ENCODE data around the gene KIAA1217. TPM values are rescaled to one million over a fixed set of nuclear protein-coding genes. Genes with fewer than 3 reads are reported as not detected.

Gene KIAA1217
- total RNA-seq, 4 donors from 2014 or later = 34.8 to 66.8 (median 52.9) TPM

DNA sequence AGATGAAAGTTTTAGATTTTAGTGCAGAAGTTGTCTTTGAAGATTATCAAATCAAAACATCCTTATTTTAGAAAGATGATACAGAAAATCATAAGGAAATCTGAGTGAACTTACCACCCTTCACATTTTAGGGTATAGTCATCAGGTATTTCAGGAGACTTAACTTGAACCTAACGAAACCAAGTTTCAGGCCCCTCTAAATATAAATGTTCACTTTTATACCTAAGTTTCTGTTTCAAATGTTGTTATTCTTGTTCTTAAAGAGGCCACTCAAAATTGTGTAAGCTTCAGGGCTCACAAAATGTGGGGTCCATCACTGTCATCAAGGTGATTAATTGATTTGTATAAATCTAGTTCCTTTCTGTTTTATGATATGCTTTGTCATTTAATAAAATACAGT lies 216.2 kb downstream of the KIAA1217 start:
- DNase-seq (ENCODE audit: low spot score in 2 of 2) = no peak

DNA sequence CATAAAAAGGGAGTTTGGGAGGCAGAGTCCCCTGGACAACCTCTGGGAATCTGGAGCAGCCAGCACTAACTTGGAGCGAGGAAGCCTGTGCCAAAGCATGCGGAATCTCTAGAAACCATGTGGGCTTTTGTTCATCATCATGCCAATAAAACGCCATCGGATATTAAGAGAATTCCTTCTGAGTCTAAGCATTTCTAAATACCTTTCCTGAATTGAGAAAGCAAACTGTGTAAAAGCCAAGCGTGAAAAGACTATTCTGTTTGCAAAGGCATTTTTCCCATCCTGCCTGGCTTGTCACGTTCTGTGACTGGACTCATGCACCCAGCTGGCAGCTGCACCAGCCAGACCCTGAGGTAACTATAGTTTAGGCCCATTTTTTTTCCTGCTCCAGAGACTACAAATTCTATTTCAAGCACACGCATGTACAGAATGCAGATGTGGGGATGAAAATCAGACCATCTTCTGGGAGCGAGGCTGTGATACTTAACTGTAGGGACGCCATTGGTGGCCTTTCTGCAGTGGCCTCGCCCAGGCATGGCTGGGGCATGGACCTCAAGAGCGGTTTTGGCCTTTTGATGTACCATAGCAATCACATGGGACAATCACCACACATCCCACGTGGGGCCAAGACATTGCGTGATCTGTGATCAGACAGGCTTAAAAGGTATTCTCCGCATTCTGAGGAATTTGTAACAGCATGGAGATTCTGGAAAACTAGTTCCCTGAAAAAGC lies 218.9 kb downstream of the KIAA1217 start:
- DNase-seq (ENCODE audit: low spot score in 2 of 2) = no peak
- 79 to 80% methylated on average over 14 of the region's 14 CpGs for WGBS, 2 donors

More for the DNA sequence above, 216.2 kb downstream of the KIAA1217 start:
- intact Hi-C loops (cut with DNase I; ENCODE audit: low total_unique reads) = no loop called here
- no peak for TF ChIP-seq POLR2A (IDR thresholded peaks at IDR 0.05)
- TF ChIP-seq, protein P1, sequence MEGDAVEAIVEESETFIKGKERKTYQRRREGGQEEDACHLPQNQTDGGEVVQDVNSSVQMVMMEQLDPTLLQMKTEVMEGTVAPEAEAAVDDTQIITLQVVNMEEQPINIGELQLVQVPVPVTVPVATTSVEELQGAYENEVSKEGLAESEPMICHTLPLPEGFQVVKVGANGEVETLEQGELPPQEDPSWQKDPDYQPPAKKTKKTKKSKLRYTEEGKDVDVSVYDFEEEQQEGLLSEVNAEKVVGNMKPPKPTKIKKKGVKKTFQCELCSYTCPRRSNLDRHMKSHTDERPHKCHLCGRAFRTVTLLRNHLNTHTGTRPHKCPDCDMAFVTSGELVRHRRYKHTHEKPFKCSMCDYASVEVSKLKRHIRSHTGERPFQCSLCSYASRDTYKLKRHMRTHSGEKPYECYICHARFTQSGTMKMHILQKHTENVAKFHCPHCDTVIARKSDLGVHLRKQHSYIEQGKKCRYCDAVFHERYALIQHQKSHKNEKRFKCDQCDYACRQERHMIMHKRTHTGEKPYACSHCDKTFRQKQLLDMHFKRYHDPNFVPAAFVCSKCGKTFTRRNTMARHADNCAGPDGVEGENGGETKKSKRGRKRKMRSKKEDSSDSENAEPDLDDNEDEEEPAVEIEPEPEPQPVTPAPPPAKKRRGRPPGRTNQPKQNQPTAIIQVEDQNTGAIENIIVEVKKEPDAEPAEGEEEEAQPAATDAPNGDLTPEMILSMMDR (IDR thresholded peaks at IDR 0.05) = no peak
- no peak overlapping the region for H3K4me3 ChIP-seq (ENCODE audit: low read depth, poor library complexity, severe bottlenecking)
- WGBS, 2 donors = 94 to 97% methylated on average over 1 of the region's 1 CpG

DNA sequence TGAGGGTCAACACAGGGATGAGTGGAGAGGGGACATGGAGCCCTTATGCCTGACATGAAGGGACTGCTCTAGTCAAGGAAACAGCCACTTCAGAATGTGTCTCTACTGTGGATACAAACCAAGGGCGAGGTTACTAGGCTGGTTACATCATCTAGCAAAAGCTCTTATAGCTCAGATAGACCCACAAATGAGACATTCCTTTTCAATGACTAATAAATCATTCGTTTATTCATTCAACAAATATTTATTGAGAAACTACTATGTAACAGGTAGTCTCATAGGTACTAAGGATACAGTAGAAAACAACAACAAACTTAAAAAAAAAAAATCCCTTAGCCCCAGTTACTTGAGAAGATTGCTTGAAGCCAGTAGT lies 219.5 kb downstream of the KIAA1217 start:
- intact Hi-C loops (cut with DNase I; ENCODE audit: low total_unique reads) = no loop called here
- 43 to 48% methylated on average over 2 of the region's 2 CpGs for WGBS, 2 donors
- no peak overlapping the region for H3K4me3 ChIP-seq (ENCODE audit: low read depth, poor library complexity, severe bottlenecking)
- TF ChIP-seq POLR2A (IDR thresholded peaks at IDR 0.05) = no peak
- TF ChIP-seq, protein P1 (IDR thresholded peaks at IDR 0.05) = no peak
- DNase-seq (ENCODE audit: low spot score in 2 of 2) = no peak

More for the DNA sequence above, 218.9 kb downstream of the KIAA1217 start:
- intact Hi-C loops (cut with DNase I; ENCODE audit: low total_unique reads) = no loop called here
- TF ChIP-seq, protein P1 (IDR thresholded peaks at IDR 0.05) = no peak
- TF ChIP-seq POLR2A (IDR thresholded peaks at IDR 0.05) = no peak
- no peak overlapping the region for H3K4me3 ChIP-seq (ENCODE audit: low read depth, poor library complexity, severe bottlenecking)

DNA sequence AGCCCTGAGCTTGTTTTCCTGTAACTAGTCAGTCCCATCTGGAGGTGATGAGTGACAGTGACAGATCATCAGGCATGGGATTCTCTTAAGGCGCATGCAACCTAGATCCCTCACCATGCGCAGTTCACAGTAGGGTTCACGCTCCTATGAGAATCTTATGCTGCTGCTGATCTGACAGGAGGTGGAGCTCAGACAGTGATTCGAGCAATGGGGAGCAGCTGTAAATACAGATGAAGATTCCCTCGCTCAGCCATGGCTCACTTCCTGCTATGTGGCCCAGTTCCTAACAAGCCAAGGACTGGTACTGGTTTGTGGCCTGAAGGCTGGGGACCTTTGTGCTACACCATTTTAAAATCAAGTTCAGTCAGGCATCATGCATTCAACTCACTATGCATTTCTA lies 221.7 kb downstream of the KIAA1217 start:
- WGBS, 2 donors = 91 to 97% methylated on average over 5 of the region's 5 CpGs
- intact Hi-C loops (cut with DNase I; ENCODE audit: low total_unique reads) = no loop called here
- H3K4me3 ChIP-seq (ENCODE audit: low read depth, poor library complexity, severe bottlenecking) = no peak overlapping the region
- no peak for DNase-seq (ENCODE audit: low spot score in 2 of 2)
- no peak for TF ChIP-seq POLR2A (IDR thresholded peaks at IDR 0.05)
- TF ChIP-seq, protein P1 (IDR thresholded peaks at IDR 0.05) = no peak

DNA sequence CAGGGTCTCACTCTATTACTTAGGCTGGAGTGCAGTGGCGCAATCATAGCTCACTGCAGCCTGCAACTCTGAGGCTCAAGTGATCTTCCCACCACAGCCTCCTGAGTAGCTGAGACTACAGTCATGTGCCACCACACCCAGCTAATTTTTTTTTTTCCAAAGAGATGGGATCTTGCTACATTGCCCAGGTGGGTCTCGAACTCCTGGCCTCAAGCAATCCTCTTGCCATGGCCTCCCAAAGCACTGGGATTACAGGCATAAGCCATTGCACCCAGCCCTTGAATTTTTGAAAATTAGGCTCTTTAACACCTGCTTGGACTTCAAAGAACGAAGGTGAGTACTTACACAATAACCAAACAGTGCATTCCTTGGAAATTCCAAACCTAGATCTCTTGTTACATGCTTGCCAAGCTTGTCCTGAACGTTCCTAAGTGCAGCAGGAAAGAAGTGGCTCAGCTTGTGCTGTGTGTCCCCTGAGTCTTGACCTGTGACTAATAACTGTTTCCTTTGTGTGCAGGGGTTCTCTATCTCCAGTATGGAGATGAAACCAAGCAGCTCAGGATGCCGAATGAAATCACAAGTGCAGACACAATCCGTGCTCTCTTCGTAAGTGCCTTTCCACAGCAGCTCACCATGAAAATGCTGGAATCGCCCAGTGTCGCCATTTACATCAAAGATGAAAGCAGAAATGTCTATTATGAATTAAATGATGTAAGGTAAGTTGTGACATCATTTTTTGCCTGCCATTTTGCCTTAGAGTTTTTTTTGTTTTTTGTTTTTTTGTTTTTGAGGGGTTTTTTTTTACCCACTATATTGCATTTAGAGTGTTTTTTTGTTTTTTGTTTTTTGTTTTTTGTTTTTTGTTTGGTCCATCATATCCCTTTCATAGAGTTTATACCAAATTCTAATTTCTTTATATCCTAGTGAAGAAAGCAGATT lies 223.8 kb downstream of the KIAA1217 start:
- intact Hi-C loops (cut with DNase I; ENCODE audit: low total_unique reads) = no loop called here
- DNase-seq (ENCODE audit: low spot score in 2 of 2) = no peak
- H3K4me3 ChIP-seq (ENCODE audit: low read depth, poor library complexity, severe bottlenecking) = no peak overlapping the region
- 83 to 88% methylated on average over 9 of the region's 9 CpGs for WGBS, 2 donors
- TF ChIP-seq POLR2A (IDR thresholded peaks at IDR 0.05) = no peak
- TF ChIP-seq, protein P1 (IDR thresholded peaks at IDR 0.05) = no peak

Data from lower leg skin (tissue), 4 donors.